ENCODE data around the gene NAV2. TPM values are rescaled to one million over a fixed set of nuclear protein-coding genes. Genes with fewer than 3 reads are reported as not detected.

NAV2 gene
- total RNA-seq, 1 experiment from 2014 or later, result 23.3 TPM

GRCh38 chr11:20021771-20022362 lies 309.2 kb downstream of the NAV2 start:
- Histone ChIP-seq H3K79me2 (ENCODE audit: low read depth) (0 out of 2 replicates have a peak, but pooled peaks cover 4% of the 10 kb centered on the region), H3K27me3 (ENCODE audit: insufficient read depth, low read depth) (no peaks in the 10 kb centered on the region), H3K27ac (no peak overlapping the region), H3K4me1 (replicated peaks; ENCODE audit: insufficient read depth) (peaks cover 19% of the 10 kb centered on the region), H3K36me3 (ENCODE audit: low read depth) (no peaks in the 10 kb centered on the region), H3K4me2 (no peak overlapping the region), H3K9me2 (ENCODE audit: insufficient read depth) (no peaks in the 10 kb centered on the region), H2AFZ (no peak overlapping the region), H3K9me3 (ENCODE audit: insufficient read depth, low read depth) (no peaks in the 10 kb centered on the region), H4K20me1 (ENCODE audit: insufficient read depth) (no peaks in the 10 kb centered on the region), H3K4me3 (no peak overlapping the region), H3F3A (ENCODE audit: insufficient read depth, low read depth) (peaks cover 6% of the 10 kb centered on the region)
- intact Hi-C loops (cut with micrococcal nuclease; ENCODE audit: unreplicated experiment), result no loop called here
- no peak for TF ChIP-seq EZH2 (IDR thresholded peaks at IDR 0.05; ENCODE audit: low read depth)
- TF ChIP-seq, protein P1, sequence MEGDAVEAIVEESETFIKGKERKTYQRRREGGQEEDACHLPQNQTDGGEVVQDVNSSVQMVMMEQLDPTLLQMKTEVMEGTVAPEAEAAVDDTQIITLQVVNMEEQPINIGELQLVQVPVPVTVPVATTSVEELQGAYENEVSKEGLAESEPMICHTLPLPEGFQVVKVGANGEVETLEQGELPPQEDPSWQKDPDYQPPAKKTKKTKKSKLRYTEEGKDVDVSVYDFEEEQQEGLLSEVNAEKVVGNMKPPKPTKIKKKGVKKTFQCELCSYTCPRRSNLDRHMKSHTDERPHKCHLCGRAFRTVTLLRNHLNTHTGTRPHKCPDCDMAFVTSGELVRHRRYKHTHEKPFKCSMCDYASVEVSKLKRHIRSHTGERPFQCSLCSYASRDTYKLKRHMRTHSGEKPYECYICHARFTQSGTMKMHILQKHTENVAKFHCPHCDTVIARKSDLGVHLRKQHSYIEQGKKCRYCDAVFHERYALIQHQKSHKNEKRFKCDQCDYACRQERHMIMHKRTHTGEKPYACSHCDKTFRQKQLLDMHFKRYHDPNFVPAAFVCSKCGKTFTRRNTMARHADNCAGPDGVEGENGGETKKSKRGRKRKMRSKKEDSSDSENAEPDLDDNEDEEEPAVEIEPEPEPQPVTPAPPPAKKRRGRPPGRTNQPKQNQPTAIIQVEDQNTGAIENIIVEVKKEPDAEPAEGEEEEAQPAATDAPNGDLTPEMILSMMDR (conservative IDR thresholded peaks at IDR 0.05), result no peak
- CTCF ChIA-PET, result no interaction called here
- POLR2A ChIA-PET (ENCODE audit: unreplicated experiment), result interaction anchor here (0.7 kb wide), 1 partner anchor 264 kb away, joined by 4 read pairs; no protein-coding TSS in a partner anchor
- no TSS peak for BruUV-seq (replicated peaks)
- DNase-seq, result no peak

- H3K27ac ChIP-seq, result no peak overlapping the region
- H3K36me3 ChIP-seq (ENCODE audit: low read depth), result no peaks in the 10 kb centered on the region
- H3K4me1 ChIP-seq (replicated peaks; ENCODE audit: insufficient read depth), result peaks cover 26% of the 10 kb centered on the region
- TF ChIP-seq EZH2 (IDR thresholded peaks at IDR 0.05; ENCODE audit: low read depth), result no peak
- TF ChIP-seq, protein P1 (conservative IDR thresholded peaks at IDR 0.05), result no peak
- BruUV-seq (replicated peaks), result no TSS peak
- H3K9me3 ChIP-seq (ENCODE audit: insufficient read depth, low read depth), result no peaks in the 10 kb centered on the region
- ChIA-PET CTCF (no interaction called here), POLR2A (ENCODE audit: unreplicated experiment) (no interaction called here)
- no peaks in the 10 kb centered on the region for H3K9me2 ChIP-seq (ENCODE audit: insufficient read depth)
- peaks cover 10% of the 10 kb centered on the region for H3F3A ChIP-seq (ENCODE audit: insufficient read depth, low read depth)
- no peak overlapping the region for H3K4me3 ChIP-seq
- no peak overlapping the region for H3K4me2 ChIP-seq
- no peaks in the 10 kb centered on the region for H4K20me1 ChIP-seq (ENCODE audit: insufficient read depth)
- DNase-seq, result no peak
- H3K79me2 ChIP-seq (ENCODE audit: low read depth), result 0 out of 2 replicates have a peak, but pooled peaks cover 4% of the 10 kb centered on the region
- H2AFZ ChIP-seq, result no peak overlapping the region
- intact Hi-C loops (cut with micrococcal nuclease; ENCODE audit: unreplicated experiment), result no loop called here
- no peaks in the 10 kb centered on the region for H3K27me3 ChIP-seq (ENCODE audit: insufficient read depth, low read depth)
Observed at GRCh38 chr11:20022363-20023081, 309.9 kb downstream of the NAV2 start.

DNA sequence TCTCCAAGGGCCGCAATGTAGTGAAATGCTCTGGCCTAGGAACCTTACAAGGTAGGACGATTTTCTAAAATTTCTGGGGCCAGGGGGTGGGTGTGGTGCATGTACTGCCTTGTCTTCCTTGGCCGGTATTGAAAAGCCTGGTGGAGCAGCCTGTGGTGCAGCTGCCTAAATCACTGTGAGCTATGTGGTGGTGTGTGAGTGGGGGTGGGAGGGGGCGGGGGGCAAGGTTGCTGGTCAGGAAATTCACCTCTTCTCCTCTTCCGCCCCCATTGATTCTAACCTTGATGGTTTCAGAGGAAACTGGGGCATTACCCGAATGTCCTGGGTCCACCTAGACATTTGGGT lies 310.4 kb downstream of the NAV2 start:
- no peak for DNase-seq
- Histone ChIP-seq H3K79me2 (ENCODE audit: low read depth) (0 out of 2 replicates have a peak, but pooled peaks cover 4% of the 10 kb centered on the region), H3K9me3 (ENCODE audit: insufficient read depth, low read depth) (no peaks in the 10 kb centered on the region), H3K36me3 (ENCODE audit: low read depth) (no peaks in the 10 kb centered on the region), H4K20me1 (ENCODE audit: insufficient read depth) (no peaks in the 10 kb centered on the region), H3K27me3 (ENCODE audit: insufficient read depth, low read depth) (no peaks in the 10 kb centered on the region), H3K4me2 (no peak overlapping the region), H3K9me2 (ENCODE audit: insufficient read depth) (no peaks in the 10 kb centered on the region), H3K27ac (no peak overlapping the region), H3K4me3 (no peak overlapping the region), H2AFZ (no peak overlapping the region), H3F3A (ENCODE audit: insufficient read depth, low read depth) (peaks cover 15% of the 10 kb centered on the region), H3K4me1 (replicated peaks; ENCODE audit: insufficient read depth) (peaks cover 31% of the 10 kb centered on the region)
- ChIA-PET POLR2A (ENCODE audit: unreplicated experiment) (no interaction called here), CTCF (no interaction called here)
- intact Hi-C loops (cut with micrococcal nuclease; ENCODE audit: unreplicated experiment), result no loop called here
- TF ChIP-seq, protein P1 (conservative IDR thresholded peaks at IDR 0.05), result no peak
- no peak for TF ChIP-seq EZH2 (IDR thresholded peaks at IDR 0.05; ENCODE audit: low read depth)
- BruUV-seq (replicated peaks), result no TSS peak

Data from PC-9 (cell line).